ENCODE data around the gene WFIKKN1. TPM values are rescaled to one million over a fixed set of nuclear protein-coding genes. Genes with fewer than 3 reads are reported as not detected.

WFIKKN1 gene
- total and polyA plus RNA-seq, 2 experiments from 2014 or later, result 3.5 to 6.8 TPM

GRCh38 chr16:592518-593306, 38.1 kb upstream of the WFIKKN1 start:
- H3K27me3 ChIP-seq (ENCODE audit: insufficient read depth), result peaks cover 5% of the 10 kb centered on the region
- ATAC-seq (no peak), DNase-seq (ENCODE audit: low spot score) (no peak)
- peaks cover 36% of the 10 kb centered on the region for H3K79me2 ChIP-seq (replicated peaks; ENCODE audit: insufficient read depth)
- H2AFZ ChIP-seq, result no peak overlapping the region
- H3K4me1 ChIP-seq (ENCODE audit: insufficient read depth), result no peaks in the 10 kb centered on the region
- H3K36me3 Mint-ChIP-seq (ENCODE audit: low read depth), result peaks cover 8% of the 10 kb centered on the region; the same call in 2 of the 3 replicates
- no peak overlapping the region for H3K27ac Mint-ChIP-seq
- no peak overlapping the region for H3K4me3 Mint-ChIP-seq
- peaks cover 5% of the 10 kb centered on the region; the same call in 1 of the 2 replicates for H3F3A ChIP-seq (replicated peaks; ENCODE audit: low read depth)
- no peak overlapping the region for H3K4me3 ChIP-seq
- H3K9me3 Mint-ChIP-seq, result no peaks in the 10 kb centered on the region; the same call in 2 of the 3 replicates
- no peak overlapping the region for H3K27ac ChIP-seq (ENCODE audit: low read depth)
- peaks cover 25% of the 10 kb centered on the region for H3K27me3 Mint-ChIP-seq (ENCODE audit: insufficient read depth, low read depth, poor library complexity)
- no peaks in the 10 kb centered on the region for H3K36me3 ChIP-seq (ENCODE audit: insufficient read depth)
- H3K4me1 Mint-ChIP-seq, result peaks cover 9% of the 10 kb centered on the region
- H4K20me1 ChIP-seq (replicated peaks; ENCODE audit: insufficient read depth), result peaks cover 25% of the 10 kb centered on the region
- no peak for TF ChIP-seq EZH2phosphoT487 (IDR thresholded peaks at IDR 0.05; ENCODE audit: unreplicated experiment)
- no peak for TF ChIP-seq ZNF114 (CRISPR knock-in tag; IDR thresholded peaks at IDR 0.05)
- TF ChIP-seq JUNB (IDR thresholded peaks at IDR 0.05; ENCODE audit: unreplicated experiment), result no peak
- TF ChIP-seq POLR2AphosphoS5 (IDR thresholded peaks at IDR 0.05; ENCODE audit: low read depth), result no peak
- no peak for TF ChIP-seq REST (IDR thresholded peaks at IDR 0.05; ENCODE audit: unreplicated experiment)
- no peak for TF ChIP-seq CTCF (conservative IDR thresholded peaks at IDR 0.05; ENCODE audit: low read depth in 2 of 2)
- no peak for TF ChIP-seq EZH2 (IDR thresholded peaks at IDR 0.05; ENCODE audit: low read depth, unreplicated experiment)
- no peak for TF ChIP-seq NANOG (IDR thresholded peaks at IDR 0.05; ENCODE audit: borderline replicate concordance)
- no peak for TF ChIP-seq STAT1 (IDR thresholded peaks at IDR 0.05; ENCODE audit: unreplicated experiment)
- TF ChIP-seq ZNF331 (CRISPR knock-in tag; IDR thresholded peaks at IDR 0.05; ENCODE audit: low read depth), result no peak
- TF ChIP-seq CREB1 (CRISPR knock-in tag; IDR thresholded peaks at IDR 0.05; ENCODE audit: low read depth), result no peak
- no peak for TF ChIP-seq ZNF462 (CRISPR knock-in tag; IDR thresholded peaks at IDR 0.05)
- no peak for TF ChIP-seq ETS1 (IDR thresholded peaks at IDR 0.05)
- no peaks in the 10 kb centered on the region for H3K9me2 ChIP-seq (ENCODE audit: insufficient read depth)
- H3K4me2 ChIP-seq, result no peak overlapping the region

Measured in GM23338 (cell line).